KMS-11 (cell line): Measurements from ENCODE around the gene XIRP1.
"Not testable (repeated sequence)": the region's sequence is repeated elsewhere in the genome, so short reads cannot be mapped to it uniquely, and the experiment has no call there.

ENCODE experiments used
- H2AFZ ChIP-seq: fragments of 200-600 bp; sonication (generic); 2 replicates; pipeline ENCODE4 v1.6.1; 2016; ENCODE audit warnings: antibody characterized with exemption, mixed run types, low read depth
- H3K27ac ChIP-seq: fragments of 200-600 bp; sonication (generic); 2 replicates; pipeline ENCODE4 v1.6.1; 2016; ENCODE audit warnings: mild to moderate bottlenecking, mixed run types
- H3K27me3 ChIP-seq: fragments of 200-600 bp; sonication (generic); 2 replicates; pipeline ENCODE4 v1.6.1; 2017; ENCODE audit warnings: mild to moderate bottlenecking, low read depth, mixed run types, moderate library complexity; ENCODE audit not compliant: insufficient read depth
- H3K36me3 ChIP-seq: fragments of 200-600 bp; sonication (generic); 2 replicates; pipeline ENCODE4 v1.6.1; 2017; ENCODE audit warnings: mild to moderate bottlenecking, mixed run types; ENCODE audit not compliant: insufficient read depth
- H3K4me1 ChIP-seq: fragments of 200-600 bp; sonication (generic); 2 replicates; pipeline ENCODE4 v1.6.1; 2016; ENCODE audit warnings: mild to moderate bottlenecking, low read depth, mixed run types; ENCODE audit not compliant: poor library complexity, severe bottlenecking
- H3K4me2 ChIP-seq: fragments of 200-600 bp; sonication (generic); 2 replicates; pipeline ENCODE4 v1.7.0; 2016; ENCODE audit warnings: mild to moderate bottlenecking, mixed run types
- H3K4me3 ChIP-seq: fragments of 200-600 bp; sonication (generic); IDR thresholded peaks from 2 replicates; pipeline ENCODE4 v1.6.1; 2017; ENCODE audit warnings: low read depth, low read length, mixed read lengths; ENCODE audit not compliant: insufficient read depth
- H3K79me2 ChIP-seq: fragments of 200-600 bp; sonication (generic); 2 replicates; pipeline ENCODE4 v1.6.1; 2016; ENCODE audit warnings: low read depth, mixed run types; ENCODE audit not compliant: insufficient read depth
- H3K9ac ChIP-seq: fragments of 200-600 bp; sonication (generic); 2 replicates; pipeline ENCODE4 v1.6.1; 2016; ENCODE audit warnings: mild to moderate bottlenecking, mixed run types
- H4K20me1 ChIP-seq: fragments of 200-600 bp; sonication (generic); 2 replicates; pipeline ENCODE4 v1.6.1; 2016; ENCODE audit warnings: mild to moderate bottlenecking, mixed run types; ENCODE audit not compliant: insufficient read depth
- CTCF ChIP-seq: fragments of 200-600 bp; sonication (generic); conservative IDR thresholded peaks from 2 replicates; pipeline ENCODE4 v1.6.1; 2017; ENCODE audit warnings: low read depth, mild to moderate bottlenecking, antibody characterized with exemption, low read length, moderate library complexity, mixed read lengths

XIRP1 gene

GRCh38 chr3:39176025-39176714 lies 16.2 kb downstream of the XIRP1 start:
- no peak for TF ChIP-seq CTCF
- H3K36me3 ChIP-seq = no peaks in the 10 kb centered on the region
- no peak overlapping the region for H3K4me3 ChIP-seq
- H4K20me1 ChIP-seq = no peaks in the 10 kb centered on the region
- no peak overlapping the region for H3K9ac ChIP-seq
- no peaks in the 10 kb centered on the region for H3K27me3 ChIP-seq
- H3K27ac ChIP-seq = no peak overlapping the region
- H3K4me2 ChIP-seq = no peak overlapping the region
- H3K4me1 ChIP-seq = peaks cover 31% of the 10 kb centered on the region
- H2AFZ ChIP-seq = no peak overlapping the region
- H3K79me2 ChIP-seq = no peaks in the 10 kb centered on the region

GRCh38 chr3:39173318-39174125 lies 18.9 kb downstream of the XIRP1 start:
- H3K27ac ChIP-seq = no peak overlapping the region
- no peaks in the 10 kb centered on the region for H3K27me3 ChIP-seq
- H3K79me2 ChIP-seq = no peaks in the 10 kb centered on the region
- no peaks in the 10 kb centered on the region for H3K36me3 ChIP-seq
- H3K4me3 ChIP-seq = no peak overlapping the region
- no peak for TF ChIP-seq CTCF
- no peak overlapping the region for H2AFZ ChIP-seq
- H4K20me1 ChIP-seq = no peaks in the 10 kb centered on the region
- H3K9ac ChIP-seq = no peak overlapping the region
- peaks cover 10% of the 10 kb centered on the region for H3K4me1 ChIP-seq
- no peak overlapping the region for H3K4me2 ChIP-seq

- H3K27me3 ChIP-seq = no peaks in the 10 kb centered on the region
- peaks cover 3% of the 10 kb centered on the region for H3K4me1 ChIP-seq
- TF ChIP-seq CTCF = no peak
- H4K20me1 ChIP-seq = no peaks in the 10 kb centered on the region
- no peak overlapping the region for H2AFZ ChIP-seq
- no peak overlapping the region for H3K4me2 ChIP-seq
- no peak overlapping the region for H3K9ac ChIP-seq
- no peaks in the 10 kb centered on the region for H3K36me3 ChIP-seq
- no peaks in the 10 kb centered on the region for H3K79me2 ChIP-seq
- no peak overlapping the region for H3K4me3 ChIP-seq
- no peak overlapping the region for H3K27ac ChIP-seq
Observed at GRCh38 chr3:39171860-39172259, 20.5 kb downstream of the XIRP1 start.

- not testable (repeated sequence) for H3K36me3 ChIP-seq, H4K20me1 ChIP-seq, H3K4me3 ChIP-seq, H3K79me2 ChIP-seq, H3K27ac ChIP-seq, H3K27me3 ChIP-seq, H3K4me2 ChIP-seq, H3K9ac ChIP-seq, H3K4me1 ChIP-seq, H2AFZ ChIP-seq
Observed at GRCh38 chr3:39170877-39171276, 21.5 kb downstream of the XIRP1 start.

GRCh38 chr3:39170461-39170860 lies 21.9 kb downstream of the XIRP1 start:
- Histone ChIP-seq H3K79me2 (no peaks in the 10 kb centered on the region), H3K27me3 (no peaks in the 10 kb centered on the region), H2AFZ (no peak overlapping the region), H3K4me1 (peaks cover 3% of the 10 kb centered on the region), H3K4me3 (no peak overlapping the region), H3K4me2 (no peak overlapping the region), H3K27ac (no peak overlapping the region), H3K36me3 (no peaks in the 10 kb centered on the region), H3K9ac (no peak overlapping the region), H4K20me1 (no peaks in the 10 kb centered on the region)
- no peak for TF ChIP-seq CTCF
